ENCODE results near the gene LALBA.
"Not testable (repeated sequence)": the region's sequence is repeated elsewhere in the genome, so short reads cannot be mapped to it uniquely, and the experiment has no call there.

The LALBA gene

GRCh38 chr12:48527891-48528670 lies 41.8 kb downstream of the LALBA start:
- DNase-seq: no peak

- DNase-seq: no peak
These were observed 44.5 kb downstream of the LALBA start, which contains the start of gene OR8S1 for GRCh38 chr12:48525332-48525731. OR8S1 (plus strand) TSS chr12:48525632; CDS start chr12:48525632, 0 bp downstream.

GRCh38 chr12:48520381-48520780 lies 49.5 kb downstream of the LALBA start:
- not testable (repeated sequence) for DNase-seq

All from NCI-H2171 treated with DMSO at 0.1 percent for 48 hours (cell line).